MM.1S (cell line): Measurements from ENCODE around the gene MED13L.

Experiments
- DNase-seq: peaks from one replicate; pipeline ENCODE4 v3.0.0-alpha.2; 2015
- H2AFZ ChIP-seq: fragments of 300-600 bp; sonication (generic); 2 replicates; pipeline ENCODE4 v1.6.0; 2016; ENCODE audit warnings: antibody characterized with exemption, low read length
- H3F3A ChIP-seq: fragments of 300-600 bp; sonication (generic); 2 replicates; pipeline ENCODE4 v1.6.1; 2016; ENCODE audit warnings: mild to moderate bottlenecking, antibody characterized with exemption, low read length, moderate library complexity, mixed read lengths; ENCODE audit not compliant: insufficient read depth
- H3K27ac ChIP-seq: fragments of 300-600 bp; sonication (generic); 2 replicates; pipeline ENCODE4 v1.5.1; 2016; ENCODE audit warnings: mild to moderate bottlenecking, low read length
- H3K27me3 ChIP-seq: fragments of 300-600 bp; sonication (generic); replicated peaks from 2 replicates; pipeline ENCODE4 v1.6.0; 2016; ENCODE audit warnings: low read length; ENCODE audit not compliant: insufficient read depth
- H3K36me3 ChIP-seq: fragments of 300-600 bp; sonication (generic); replicated peaks from 2 replicates; pipeline ENCODE4 v1.6.1; 2016; ENCODE audit warnings: mild to moderate bottlenecking, low read length, mixed read lengths; ENCODE audit not compliant: insufficient read depth
- H3K4me1 ChIP-seq: fragments of 300-600 bp; sonication (generic); 2 replicates; pipeline ENCODE4 v1.6.1; 2016; ENCODE audit warnings: low read length, mixed read lengths
- H3K4me2 ChIP-seq: fragments of 300-600 bp; sonication (generic); 2 replicates; pipeline ENCODE4 v1.6.0; 2016; ENCODE audit warnings: low read depth, low read length
- H3K4me3 ChIP-seq: fragments of 300-600 bp; sonication (generic); 2 replicates; pipeline ENCODE4 v1.5.1; 2016; ENCODE audit warnings: low read length, mixed read lengths
- H3K79me2 ChIP-seq: fragments of 300-600 bp; sonication (generic); 2 replicates; pipeline ENCODE4 v1.6.1; 2016; ENCODE audit warnings: mixed run types, low read length, mixed read lengths
- H3K9ac ChIP-seq: fragments of 300-600 bp; sonication (generic); 2 replicates; pipeline ENCODE4 v1.6.1; 2016; ENCODE audit warnings: low read length, mixed read lengths
- H3K9me2 ChIP-seq: fragments of 300-600 bp; sonication (generic); replicated peaks from 2 replicates; pipeline ENCODE4 v1.6.1; 2016; ENCODE audit warnings: mild to moderate bottlenecking, low read length, mixed read lengths; ENCODE audit not compliant: insufficient read depth
- H3K9me3 ChIP-seq: fragments of 300-600 bp; sonication (generic); replicated peaks from 2 replicates; pipeline ENCODE4 v1.6.1; 2016; ENCODE audit warnings: mild to moderate bottlenecking, low read length, mixed read lengths; ENCODE audit not compliant: insufficient read depth
- H4K20me1 ChIP-seq: fragments of 300-600 bp; sonication (generic); 2 replicates; pipeline ENCODE4 v1.6.1; 2016; ENCODE audit warnings: mild to moderate bottlenecking, low read length, moderate library complexity, mixed read lengths; ENCODE audit not compliant: insufficient read depth
- CTCF ChIP-seq: fragments of 300-600 bp; sonication (generic); IDR thresholded peaks from 2 replicates; pipeline ENCODE4 v1.5.1; 2016; ENCODE audit warnings: antibody characterized with exemption, low read length, mixed read lengths
- EZH2 ChIP-seq: fragments of 300-600 bp; sonication (generic); optimal IDR thresholded peaks from 2 replicates; pipeline ENCODE3; 2017; ENCODE audit warnings: low read depth, mild to moderate bottlenecking, antibody characterized with exemption, low read length, mixed read lengths
- EZH2phosphoT487 ChIP-seq: fragments of 300-600 bp; sonication (generic); IDR thresholded peaks from 2 replicates; pipeline ENCODE4 v1.6.1; 2018; ENCODE audit warnings: antibody characterized with exemption, low read length

The MED13L gene

DNA sequence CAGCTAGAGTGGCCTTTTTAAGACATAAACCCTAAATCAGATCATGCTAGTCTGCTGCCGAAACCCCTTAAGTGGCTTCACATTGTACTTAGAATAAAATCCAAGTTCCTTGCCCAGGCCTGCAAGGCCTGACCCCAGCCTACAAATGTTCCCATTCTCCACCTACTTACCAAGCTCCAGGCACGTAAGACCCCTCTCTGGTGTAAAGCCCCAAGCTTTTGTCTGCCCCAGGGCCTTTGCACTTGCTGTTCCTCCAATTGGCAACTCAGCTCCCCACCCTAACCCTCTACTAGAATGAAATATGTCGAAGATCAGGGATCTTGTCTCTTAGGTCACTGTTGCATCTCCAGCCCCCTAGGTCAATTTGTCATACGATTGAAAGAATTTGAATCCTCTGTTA, 27.1 kb upstream of the MED13L start:
- no peaks in the 10 kb centered on the region for H4K20me1 ChIP-seq
- no peak overlapping the region for H3K27ac ChIP-seq
- H3F3A ChIP-seq, result no peaks in the 10 kb centered on the region
- H3K79me2 ChIP-seq, result no peaks in the 10 kb centered on the region
- no peak overlapping the region for H3K4me3 ChIP-seq
- no peaks in the 10 kb centered on the region for H3K9me3 ChIP-seq
- H2AFZ ChIP-seq, result no peak overlapping the region
- no peaks in the 10 kb centered on the region for H3K36me3 ChIP-seq
- H3K4me2 ChIP-seq, result no peak overlapping the region
- no peak overlapping the region for H3K9ac ChIP-seq
- no peaks in the 10 kb centered on the region for H3K27me3 ChIP-seq
- DNase-seq, result no peak
- TF ChIP-seq EZH2, result no peak
- TF ChIP-seq CTCF, result no peak
- TF ChIP-seq EZH2phosphoT487, result no peak
- H3K9me2 ChIP-seq, result no peaks in the 10 kb centered on the region
- no peaks in the 10 kb centered on the region for H3K4me1 ChIP-seq

DNA sequence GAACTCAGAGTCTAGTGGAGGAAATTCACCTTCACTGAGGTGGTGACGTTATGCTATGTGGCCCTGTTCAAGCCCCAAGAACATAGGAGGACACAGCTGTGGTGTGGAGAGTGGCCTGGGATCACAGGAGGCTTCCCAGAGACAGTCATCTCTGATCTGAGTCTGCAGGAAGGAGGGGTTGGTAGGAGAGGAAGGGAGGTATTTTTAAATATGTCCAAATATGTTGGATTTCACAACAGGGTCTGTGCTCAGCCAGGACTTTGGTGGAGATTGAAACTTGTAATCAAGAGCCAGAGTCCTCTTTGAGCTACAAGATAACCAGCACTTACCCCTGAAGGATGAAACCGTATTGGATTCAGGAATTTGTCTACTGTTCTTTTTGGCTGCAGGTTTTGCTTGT, 26.4 kb upstream of the MED13L start:
- Histone ChIP-seq H3K4me3 (no peak overlapping the region), H3K79me2 (no peaks in the 10 kb centered on the region), H3K27ac (no peak overlapping the region), H3K9me3 (no peaks in the 10 kb centered on the region), H3K9ac (no peak overlapping the region), H3K9me2 (no peaks in the 10 kb centered on the region), H4K20me1 (no peaks in the 10 kb centered on the region), H3K4me2 (no peak overlapping the region), H3K36me3 (no peaks in the 10 kb centered on the region), H3K27me3 (no peaks in the 10 kb centered on the region), H3K4me1 (no peaks in the 10 kb centered on the region), H2AFZ (no peak overlapping the region), H3F3A (no peaks in the 10 kb centered on the region)
- TF ChIP-seq EZH2, result no peak
- TF ChIP-seq CTCF, result no peak
- TF ChIP-seq EZH2phosphoT487, result no peak
- no peak for DNase-seq

- no peak overlapping the region for H3K4me2 ChIP-seq
- no peaks in the 10 kb centered on the region for H4K20me1 ChIP-seq
- no peaks in the 10 kb centered on the region for H3K9me2 ChIP-seq
- DNase-seq, result no peak
- no peak for TF ChIP-seq EZH2
- TF ChIP-seq EZH2phosphoT487, result no peak
- no peak for TF ChIP-seq CTCF
- H3K9me3 ChIP-seq, result no peaks in the 10 kb centered on the region
- no peaks in the 10 kb centered on the region for H3K79me2 ChIP-seq
- no peaks in the 10 kb centered on the region for H3K4me1 ChIP-seq
- no peaks in the 10 kb centered on the region for H3F3A ChIP-seq
- H2AFZ ChIP-seq, result no peak overlapping the region
- no peak overlapping the region for H3K9ac ChIP-seq
- H3K27me3 ChIP-seq, result no peaks in the 10 kb centered on the region
- H3K36me3 ChIP-seq, result no peaks in the 10 kb centered on the region
- no peak overlapping the region for H3K4me3 ChIP-seq
- H3K27ac ChIP-seq, result no peak overlapping the region
Observed at GRCh38 chr12:116303066-116303465, 25.6 kb upstream of the MED13L start.
